ENCODE measurements around the gene SLC25A25.

Gene SLC25A25

DNA sequence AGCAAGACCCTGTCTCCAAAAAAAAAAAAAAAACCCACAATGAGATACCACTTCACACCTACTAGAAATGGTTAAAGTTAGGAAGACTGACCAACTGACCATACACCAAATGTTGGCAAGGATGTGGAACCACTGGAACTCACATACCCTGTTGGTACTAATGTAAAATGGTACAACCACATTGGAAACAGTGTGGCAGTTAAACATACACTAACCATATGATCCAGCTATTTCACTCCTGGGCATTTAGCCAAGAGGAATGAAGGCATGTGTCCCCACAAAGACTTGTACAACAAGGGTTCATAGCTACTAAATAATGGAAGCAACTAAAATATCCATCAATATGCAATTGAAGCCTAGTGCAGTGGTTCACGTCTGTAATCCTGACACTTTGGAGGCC lies 22.2 kb upstream of the SLC25A25 start:
- no peak overlapping the region for H3K27ac ChIP-seq
- TF ChIP-seq CTCF (conservative IDR thresholded peaks at IDR 0.05): no peak

DNA sequence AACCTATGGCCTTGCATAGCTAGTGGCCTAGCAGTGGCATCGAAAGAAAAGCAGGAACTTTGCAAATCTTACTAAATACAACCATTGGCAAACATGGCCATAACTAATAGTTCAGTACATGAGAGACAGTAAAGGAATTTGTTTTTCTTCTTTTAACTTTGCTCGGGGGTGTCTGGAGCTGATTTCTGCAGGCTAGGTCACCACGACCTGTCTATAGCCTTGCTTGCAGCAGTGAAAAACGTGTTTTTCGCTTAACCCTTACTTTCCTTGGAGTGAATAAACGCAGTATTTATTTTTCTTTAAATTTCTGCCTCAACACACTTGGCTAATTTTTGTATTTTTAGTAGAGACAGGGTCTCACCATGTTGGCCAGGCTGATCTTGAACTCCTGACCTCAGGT lies 20.8 kb upstream of the SLC25A25 start:
- no peak for TF ChIP-seq CTCF (conservative IDR thresholded peaks at IDR 0.05)
- H3K27ac ChIP-seq: no peak overlapping the region

DNA sequence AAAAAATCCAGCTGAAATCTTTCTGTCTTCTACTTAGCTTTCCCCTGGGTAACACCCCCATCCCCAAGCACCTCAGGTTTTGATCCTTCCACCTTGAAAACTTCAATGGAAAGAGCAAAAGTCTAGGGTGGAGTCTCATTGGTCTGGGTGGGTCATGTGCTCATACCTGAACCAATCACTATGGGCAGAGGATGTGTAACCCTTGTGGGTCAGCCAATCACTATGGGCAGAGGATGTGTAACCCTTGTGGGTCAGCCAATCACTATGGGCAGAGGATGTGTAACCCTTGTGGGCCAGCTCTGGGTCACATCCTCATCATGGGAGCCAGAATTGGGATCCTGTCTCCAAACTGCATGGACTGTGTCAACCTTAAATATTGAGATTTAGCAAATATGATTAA lies 19.4 kb upstream of the SLC25A25 start:
- TF ChIP-seq CTCF (conservative IDR thresholded peaks at IDR 0.05): no peak

DNA sequence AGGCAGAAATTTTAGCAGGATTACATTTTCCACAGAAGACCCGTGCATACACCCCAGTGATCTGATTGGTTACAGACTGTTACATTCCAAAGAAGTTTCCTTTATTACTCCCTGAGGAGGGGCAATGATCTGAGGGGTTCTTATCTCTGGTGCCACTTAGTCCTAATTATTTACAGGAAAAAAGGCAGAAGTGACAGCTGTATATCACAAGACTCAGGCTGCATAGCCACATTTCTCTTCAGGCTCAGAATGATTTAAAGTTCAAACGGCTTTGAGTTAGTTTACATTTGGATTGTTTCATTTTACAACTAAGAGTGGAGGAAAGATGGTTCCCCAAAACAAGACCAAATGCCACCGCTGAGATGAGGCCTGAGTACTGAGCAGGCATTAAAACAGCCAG lies 18.2 kb upstream of the SLC25A25 start:
- no peak for TF ChIP-seq CTCF (conservative IDR thresholded peaks at IDR 0.05)
- no peak overlapping the region for H3K27ac ChIP-seq

More for the DNA sequence above, 19.4 kb upstream of the SLC25A25 start:
- H3K27ac ChIP-seq: no peak overlapping the region

- no peak for TF ChIP-seq CTCF (conservative IDR thresholded peaks at IDR 0.05)
- H3K27ac ChIP-seq: peak overlapping the region; percentile 40; the same call in 1 of the 2 replicates
Observed at GRCh38 chr9:128051932-128052709, 15.9 kb upstream of the SLC25A25 start.

- H3K27ac ChIP-seq: no peak overlapping the region
- no peak for TF ChIP-seq CTCF (conservative IDR thresholded peaks at IDR 0.05)
Observed at GRCh38 chr9:128053560-128053959, 14.5 kb upstream of the SLC25A25 start.

DNA sequence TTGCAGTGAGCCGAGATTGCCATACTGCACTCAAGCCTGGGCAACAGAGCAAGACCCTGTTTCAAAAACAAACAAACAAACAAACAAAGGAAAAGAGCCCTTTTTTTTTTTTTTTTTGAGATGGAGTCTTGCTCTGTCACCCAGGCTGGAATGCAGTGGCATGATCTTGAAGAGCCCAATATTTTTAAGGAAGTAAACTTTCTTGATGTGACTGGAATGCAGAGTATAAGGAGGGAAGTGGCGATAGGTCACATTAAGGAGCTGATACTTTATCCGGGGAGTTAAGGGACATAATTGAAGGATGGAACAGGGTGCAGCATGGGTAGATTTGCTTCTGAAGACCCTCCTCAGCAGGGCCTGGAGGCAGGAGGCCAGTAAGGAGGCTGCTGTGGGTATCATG lies 13.9 kb upstream of the SLC25A25 start:
- H3K27ac ChIP-seq: no peak overlapping the region
- no peak for TF ChIP-seq CTCF (conservative IDR thresholded peaks at IDR 0.05)
